Measurements from ENCODE around the gene RBM34. TPM values are rescaled to one million over a fixed set of nuclear protein-coding genes. Genes with fewer than 3 reads are reported as not detected.
"Not testable (repeated sequence)": the region's sequence is repeated elsewhere in the genome, so short reads cannot be mapped to it uniquely, and the experiment has no call there.

Gene RBM34
- total RNA-seq, 1 donor from 2014 or later, result 53.6 TPM

GRCh38 chr1:235176486-235176885, 15.4 kb upstream of the RBM34 start:
- Histone ChIP-seq H3K36me3 (peaks cover 38 to 67% of the 10 kb centered on the region in 2 donors), H3K27me3 (no peaks in the 10 kb centered on the region), H3K27ac (no peak overlapping the region), H3K4me1 (no peaks in the 10 kb centered on the region), H3K4me3 (no peak overlapping the region), H3K9me3 (no peaks in the 10 kb centered on the region)
- no peak for TF ChIP-seq CTCF (IDR thresholded peaks at IDR 0.05)
- intact Hi-C loops (cut with DNase I), result no loop called here
- DNase-seq (ENCODE audit: low spot score in 2 of 2), result no peak

GRCh38 chr1:235169986-235170385, 8.9 kb upstream of the RBM34 start:
- H3K4me3 ChIP-seq, result no peak overlapping the region
- DNase-seq (ENCODE audit: low spot score in 2 of 2), result no peak
- intact Hi-C loops (cut with DNase I), result no loop called here
- no peaks in the 10 kb centered on the region for H3K27me3 ChIP-seq
- TF ChIP-seq CTCF (IDR thresholded peaks at IDR 0.05), result no peak
- no peaks in the 10 kb centered on the region for H3K9me3 ChIP-seq
- no peaks in the 10 kb centered on the region for H3K4me1 ChIP-seq
- no peak overlapping the region for H3K27ac ChIP-seq
- H3K36me3 ChIP-seq, result peaks cover 51 to 56% of the 10 kb centered on the region in 2 donors

GRCh38 chr1:235168375-235168774, 7.3 kb upstream of the RBM34 start:
- peaks cover 39 to 43% of the 10 kb centered on the region in 2 donors for H3K36me3 ChIP-seq
- intact Hi-C loops (cut with DNase I), result no loop called here
- no peaks in the 10 kb centered on the region for H3K9me3 ChIP-seq
- H3K4me1 ChIP-seq, result no peaks in the 10 kb centered on the region
- no peaks in the 10 kb centered on the region for H3K27me3 ChIP-seq
- DNase-seq (ENCODE audit: low spot score in 2 of 2), result no peak
- no peak for TF ChIP-seq CTCF (IDR thresholded peaks at IDR 0.05)
- H3K27ac ChIP-seq, result no peak overlapping the region
- no peak overlapping the region for H3K4me3 ChIP-seq

- Histone ChIP-seq H3K27ac (peak overlapping the region; percentile 85), H3K27me3 (no peaks in the 10 kb centered on the region), H3K36me3 (peaks cover 9 to 10% of the 10 kb centered on the region in 2 donors), H3K9me3 (no peaks in the 10 kb centered on the region), H3K4me3 (peak overlapping the region; percentile 67 to 86), H3K4me1 (peaks cover 6 to 9% of the 10 kb centered on the region in 2 donors)
- intact Hi-C loops (cut with DNase I), result loop anchor here (1.0 to 2.0 kb wide), 4 partner anchors 33 to 343 kb away; partner anchors contain the start of genes ARID4B, B3GALNT2, GGPS1 and TBCE
- DNase-seq (ENCODE audit: low spot score in 2 of 2), result no peak
- TF ChIP-seq CTCF (IDR thresholded peaks at IDR 0.05), result no peak
Measured at GRCh38 chr1:235161685-235162327, 756 bp upstream of the RBM34 start.

- peak overlapping the region; percentile 67 to 86 for H3K4me3 ChIP-seq
- no peaks in the 10 kb centered on the region for H3K9me3 ChIP-seq
- peaks cover 14 to 18% of the 10 kb centered on the region in 2 donors for H3K36me3 ChIP-seq
- no peaks in the 10 kb centered on the region for H3K27me3 ChIP-seq
- peak overlapping the region; percentile 85 for H3K27ac ChIP-seq
- intact Hi-C loops (cut with DNase I), result loop anchor here (2.0 kb wide), 3 partner anchors 32 to 344 kb away; partner anchors contain the start of genes B3GALNT2, TBCE and TOMM20
- DNase-seq (ENCODE audit: low spot score in 2 of 2), result no peak
- TF ChIP-seq CTCF (IDR thresholded peaks at IDR 0.05), result peak in 1 of 3 experiments; percentile 8
- H3K4me1 ChIP-seq, result peaks cover 6 to 9% of the 10 kb centered on the region in 2 donors
Measured at GRCh38 chr1:235160383-235160956, 580 bp downstream of the RBM34 start.

- intact Hi-C loops (cut with DNase I), result loop anchor here (2.0 kb wide), 3 partner anchors 31 to 345 kb away; partner anchors contain the start of genes B3GALNT2, TBCE and TOMM20
- not testable (repeated sequence) for DNase-seq (ENCODE audit: low spot score in 2 of 2); H3K27ac ChIP-seq; H3K27me3 ChIP-seq; H3K9me3 ChIP-seq; H3K4me1 ChIP-seq
- Histone ChIP-seq H3K36me3 (peaks cover 17 to 20% of the 10 kb centered on the region in 2 donors), H3K4me3 (peak overlapping the region; percentile 67 to 86)
Measured at GRCh38 chr1:235159930-235160329, 1.1 kb downstream of the RBM34 start.

GRCh38 chr1:235159284-235159683, 1.8 kb downstream of the RBM34 start:
- H3K36me3 ChIP-seq, result peaks cover 19 to 27% of the 10 kb centered on the region in 2 donors
- H3K4me1 ChIP-seq; H3K27ac ChIP-seq; intact Hi-C loops (cut with DNase I); DNase-seq (ENCODE audit: low spot score in 2 of 2); H3K9me3 ChIP-seq; H3K27me3 ChIP-seq: not testable (repeated sequence)
- H3K4me3 ChIP-seq, result peak overlapping the region in 1 of 2 donors; percentile 86

Data from ascending aorta (tissue), 2 donors.